ENCODE data around the gene SYK.
"Not testable (repeated sequence)": the region's sequence is repeated elsewhere in the genome, so short reads cannot be mapped to it uniquely, and the experiment has no call there.

Gene SYK

DNA sequence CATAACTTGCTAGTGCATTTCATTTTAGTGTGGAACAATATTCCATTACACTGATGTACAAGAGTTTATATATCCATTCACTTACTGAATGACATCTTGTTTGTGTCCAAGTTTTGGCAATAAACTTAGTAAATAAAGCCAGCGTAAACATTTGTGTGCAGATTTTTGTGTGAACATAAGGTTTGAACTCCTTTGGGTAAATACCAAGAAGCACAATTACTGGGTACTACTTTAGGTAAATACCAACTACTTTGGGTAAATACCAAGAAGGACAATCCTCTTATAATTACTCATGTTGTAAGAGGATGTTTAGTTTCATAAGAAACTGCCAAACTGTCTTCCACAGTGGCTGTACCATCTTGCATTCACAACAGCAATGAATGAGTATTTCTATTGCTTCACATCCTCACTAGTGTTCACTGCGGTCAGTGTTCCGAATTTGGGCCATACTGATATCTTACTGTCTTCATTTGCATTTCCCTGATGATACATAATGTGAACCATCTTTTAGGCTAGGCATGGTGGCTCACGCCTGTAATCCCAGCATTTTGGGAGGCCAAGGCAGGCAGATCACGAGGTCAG is 2.3 kb upstream of the SYK start:
- DNase-seq = no peak

DNA sequence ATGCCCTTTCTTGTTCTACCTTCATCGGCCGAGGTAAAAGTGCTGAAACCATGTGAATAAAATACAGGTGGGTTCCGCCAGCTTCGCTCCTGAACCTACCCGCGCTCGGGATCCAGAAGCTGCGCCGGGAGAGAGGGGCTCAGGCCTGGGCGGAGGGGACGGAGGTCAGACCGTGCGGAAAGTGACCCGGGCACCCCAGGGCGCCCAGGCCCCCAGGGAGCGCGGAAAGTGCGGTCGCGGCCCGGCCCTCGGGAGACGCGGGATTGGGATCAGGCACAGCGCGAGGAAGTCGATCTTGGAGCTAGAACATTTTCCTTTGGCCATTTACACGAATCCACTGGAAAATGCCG is 329 bp downstream of the SYK start:
- no peak for DNase-seq

DNA sequence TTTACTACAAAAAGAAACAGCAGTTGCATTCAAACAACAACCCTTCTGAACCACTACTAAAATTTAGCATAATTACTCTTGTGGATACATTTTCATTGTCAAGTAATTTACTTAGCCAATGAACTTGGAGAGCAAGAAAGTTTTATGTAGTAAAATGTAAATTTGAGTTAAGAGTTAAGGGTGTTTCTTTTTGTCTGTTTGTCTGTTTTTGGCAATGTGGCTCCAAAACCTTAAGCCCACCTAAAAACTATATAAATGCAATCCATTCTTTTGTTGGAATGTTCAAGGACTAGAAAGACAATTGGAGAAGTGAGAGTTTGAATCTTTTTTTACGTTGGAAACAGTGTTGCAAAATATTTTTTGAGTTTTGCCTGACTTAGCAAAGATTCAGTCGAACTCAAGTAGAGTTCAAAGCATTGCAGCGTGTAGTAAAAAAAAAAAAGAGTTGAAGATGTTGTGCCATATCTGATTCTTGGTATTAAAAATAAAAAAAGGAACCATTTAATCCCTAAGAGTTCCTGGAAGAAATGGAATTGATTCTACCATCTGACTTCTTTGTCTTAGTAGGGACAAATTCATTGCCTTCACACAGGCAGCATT is 867 bp downstream of the SYK start:
- DNase-seq = no peak

GRCh38 chr9:90803860-90804593 is 2.4 kb downstream of the SYK start:
- no peak for DNase-seq

GRCh38 chr9:90805006-90805996 is 3.7 kb downstream of the SYK start:
- no peak for DNase-seq

DNA sequence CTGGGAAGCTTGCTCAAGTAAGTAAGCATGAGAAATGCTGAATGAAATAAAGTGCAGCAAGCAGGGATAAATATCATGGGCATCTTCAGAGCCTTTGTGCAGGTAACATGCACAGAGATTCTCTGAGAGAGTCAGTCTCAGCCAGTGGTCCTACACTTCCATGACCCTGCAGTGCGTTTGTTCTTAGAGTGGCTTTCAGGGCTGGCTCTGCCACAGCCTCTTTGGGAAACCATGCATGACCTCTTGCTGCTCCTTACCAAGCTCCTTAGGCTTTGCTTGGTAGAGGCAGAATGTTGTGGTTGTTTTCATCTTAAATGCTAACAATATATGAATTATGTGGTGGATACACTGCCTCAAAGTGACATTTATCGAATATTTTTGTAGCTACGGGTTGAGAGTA is 5.4 kb downstream of the SYK start:
- DNase-seq = no peak

- no peak for DNase-seq
These were observed 6.8 kb downstream of the SYK start for GRCh38 chr9:90808398-90808797.

DNA sequence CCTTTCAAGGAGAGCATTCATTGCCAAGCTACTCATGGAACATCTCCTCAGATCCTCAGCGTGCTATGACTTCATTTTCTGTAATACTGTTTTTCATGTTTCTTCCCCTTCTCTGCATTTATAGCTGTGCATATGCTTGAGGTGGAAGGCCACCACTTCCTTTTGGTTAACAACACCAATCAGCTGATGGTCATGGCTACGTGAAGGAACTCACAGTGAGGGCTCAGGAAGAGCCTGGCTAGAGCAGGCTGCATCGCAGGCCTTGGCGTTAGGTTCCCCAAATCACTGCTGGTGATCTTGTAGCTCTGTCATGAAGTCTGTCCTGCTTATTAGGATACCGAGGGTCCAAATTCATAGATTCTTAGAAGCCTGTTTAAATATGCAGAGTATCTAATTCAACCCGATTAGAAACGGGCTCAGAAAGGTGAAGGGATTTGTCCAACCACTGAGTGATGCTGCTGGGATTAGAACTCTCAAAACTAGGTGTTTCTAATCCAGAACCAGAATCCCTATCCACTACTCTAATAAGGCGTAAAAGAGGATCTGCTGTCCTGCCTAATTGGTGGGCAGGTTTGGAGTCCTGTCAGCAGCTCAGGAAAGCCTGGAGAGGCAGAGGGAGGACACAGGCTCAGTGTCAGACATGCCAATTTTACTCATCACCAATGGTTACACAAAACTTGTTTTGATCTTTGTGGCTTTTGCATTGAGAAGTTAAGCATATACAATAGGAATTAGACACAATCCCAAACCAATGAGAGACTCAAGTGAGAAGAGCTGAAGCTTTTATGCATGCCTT is 7.5 kb downstream of the SYK start:
- no peak for DNase-seq

DNA sequence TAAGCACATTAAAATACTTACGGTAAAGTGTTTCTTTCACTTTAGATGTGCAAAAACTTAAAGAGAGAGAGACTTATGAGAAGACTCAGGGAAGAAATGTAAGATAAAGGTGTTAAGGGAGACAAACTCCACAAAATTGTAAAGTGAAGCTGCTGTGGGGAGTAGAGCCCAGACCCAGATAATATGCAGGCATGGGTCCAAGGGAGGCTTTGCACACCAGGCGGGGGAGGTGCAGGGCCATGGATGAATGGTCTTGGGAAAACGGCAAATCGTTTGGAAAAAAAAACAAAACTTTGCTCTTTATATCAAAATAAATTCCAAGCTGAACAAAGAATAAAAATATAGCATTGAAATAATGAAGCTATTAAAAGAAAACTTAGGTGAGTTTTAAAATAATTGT is 9.1 kb downstream of the SYK start:
- DNase-seq = no peak

GRCh38 chr9:90813046-90813445 is 11.4 kb downstream of the SYK start:
- DNase-seq = no peak

- DNase-seq = no peak
These were observed 11.9 kb downstream of the SYK start for GRCh38 chr9:90813523-90813922.

DNA sequence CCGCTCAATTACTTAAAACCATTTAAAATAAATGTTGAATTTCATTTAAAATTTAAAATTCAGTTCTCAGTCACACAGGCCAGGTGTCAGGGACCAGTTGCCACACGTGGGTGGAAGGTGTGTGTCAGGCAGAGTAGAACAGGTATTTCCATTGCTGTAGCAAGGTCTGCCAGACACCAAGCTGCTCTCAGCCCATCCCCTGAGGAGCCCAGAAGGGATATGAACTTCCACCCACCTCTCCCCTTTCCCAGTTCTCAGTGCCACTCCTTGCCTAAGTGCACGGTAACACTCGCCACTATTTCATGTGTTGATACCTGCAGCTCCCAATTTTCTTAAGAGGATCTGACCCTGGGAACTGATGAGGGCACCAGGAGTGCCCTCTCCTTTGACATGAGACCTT is 12.7 kb downstream of the SYK start:
- DNase-seq = no peak

- no peak for DNase-seq
These were observed 13.7 kb downstream of the SYK start for GRCh38 chr9:90815183-90815943.

DNA sequence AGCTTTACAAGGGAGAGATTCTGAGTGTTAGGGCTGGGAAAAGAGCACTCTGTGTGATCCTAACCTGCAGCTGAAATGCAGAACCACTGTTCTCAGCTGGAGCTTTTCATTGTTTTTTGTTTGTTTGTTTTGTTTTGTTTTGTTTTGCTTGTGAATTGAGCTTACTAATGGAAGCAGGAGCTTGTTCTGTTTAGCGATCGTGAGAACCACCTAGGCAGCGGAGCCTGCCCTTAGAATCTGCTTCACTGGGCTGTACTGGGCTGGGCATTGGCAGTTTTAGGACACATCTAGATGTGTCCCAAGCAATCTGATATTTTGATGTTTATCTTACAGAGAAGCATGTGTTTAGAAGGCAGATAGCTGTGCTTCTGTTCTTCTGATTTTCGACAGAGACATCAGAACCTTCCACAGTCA is 14.3 kb downstream of the SYK start:
- no peak for DNase-seq

GRCh38 chr9:90816690-90817089 is 15.1 kb downstream of the SYK start:
- no peak for DNase-seq

DNA sequence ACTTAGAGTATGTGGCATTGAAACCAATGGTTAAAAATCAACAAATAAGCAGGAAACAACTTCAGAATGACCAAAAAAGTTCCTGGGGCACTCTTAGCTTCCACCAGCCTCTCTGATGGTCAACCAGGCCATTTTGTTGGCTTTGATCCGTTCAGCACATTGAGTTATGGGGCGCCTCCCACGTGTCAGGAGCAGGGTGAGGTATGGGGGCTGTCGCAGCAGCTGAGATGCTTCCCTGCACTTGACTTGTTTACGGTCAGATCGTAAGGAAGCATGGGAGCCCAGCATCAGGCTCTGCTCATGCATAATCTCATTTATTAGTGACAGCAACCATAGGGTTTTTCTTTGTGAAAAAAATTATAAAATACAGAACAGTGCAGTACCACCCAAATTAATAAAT is 16.7 kb downstream of the SYK start:
- no peak for DNase-seq

GRCh38 chr9:90820406-90820805 is 18.8 kb downstream of the SYK start:
- not testable (repeated sequence) for DNase-seq

DNA sequence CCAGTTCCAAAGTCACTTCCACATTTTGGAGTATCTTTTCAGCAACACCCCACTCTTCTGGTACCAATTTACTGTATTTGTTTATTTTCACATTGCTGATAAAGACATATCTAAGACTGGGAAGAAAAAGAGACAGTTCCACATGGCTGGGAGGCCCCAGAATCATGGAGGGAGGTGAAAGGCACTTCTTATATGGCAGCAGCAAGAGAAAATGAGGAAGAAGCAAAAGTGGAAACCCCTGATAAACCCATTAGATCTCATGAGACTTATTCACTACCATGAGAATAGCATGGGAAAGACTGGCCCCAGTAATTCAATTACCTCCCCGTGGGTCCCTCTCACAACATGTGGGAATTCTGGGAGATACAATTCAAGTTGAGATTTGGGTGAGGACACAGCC is 19.6 kb downstream of the SYK start:
- not testable (repeated sequence) for DNase-seq

DNA sequence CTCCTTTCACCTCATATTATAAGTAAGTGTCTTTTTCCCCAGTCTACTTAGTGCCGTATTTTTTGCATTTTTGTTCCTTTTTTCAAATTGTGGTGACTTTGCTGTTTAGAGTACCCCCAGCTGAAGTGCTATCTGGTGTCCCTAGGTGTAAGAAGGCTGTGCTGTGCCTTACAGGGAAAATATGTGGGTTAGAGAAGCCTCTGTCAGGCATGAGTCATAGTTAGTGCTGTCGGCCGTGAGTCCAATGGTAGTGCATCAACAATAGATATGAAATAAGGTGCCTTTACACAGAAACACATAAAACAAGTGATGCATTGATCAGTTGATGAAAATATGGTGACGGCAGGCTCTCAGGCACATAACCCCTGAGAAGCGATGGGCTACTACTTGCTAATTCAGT is 20.1 kb downstream of the SYK start:
- no peak for DNase-seq

DNA sequence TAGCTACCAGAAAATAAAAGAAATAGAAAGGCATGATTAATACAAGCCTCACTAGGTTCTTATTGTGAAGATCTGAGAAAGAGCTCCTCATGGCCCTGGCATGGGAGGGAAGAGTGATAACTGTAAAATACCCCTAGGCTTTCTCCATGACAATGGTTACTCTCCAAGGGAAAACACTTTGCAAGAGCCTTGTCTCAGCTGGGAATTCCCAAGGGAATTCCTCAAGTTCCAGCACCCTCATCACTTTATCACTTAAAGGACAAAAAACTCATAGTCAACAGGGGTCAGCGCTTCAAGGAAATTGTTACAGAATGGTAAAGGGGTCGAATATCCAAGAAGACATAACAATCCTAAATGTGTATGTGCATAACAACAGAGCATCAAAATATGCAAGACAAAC is 21.2 kb downstream of the SYK start:
- DNase-seq = no peak

DNA sequence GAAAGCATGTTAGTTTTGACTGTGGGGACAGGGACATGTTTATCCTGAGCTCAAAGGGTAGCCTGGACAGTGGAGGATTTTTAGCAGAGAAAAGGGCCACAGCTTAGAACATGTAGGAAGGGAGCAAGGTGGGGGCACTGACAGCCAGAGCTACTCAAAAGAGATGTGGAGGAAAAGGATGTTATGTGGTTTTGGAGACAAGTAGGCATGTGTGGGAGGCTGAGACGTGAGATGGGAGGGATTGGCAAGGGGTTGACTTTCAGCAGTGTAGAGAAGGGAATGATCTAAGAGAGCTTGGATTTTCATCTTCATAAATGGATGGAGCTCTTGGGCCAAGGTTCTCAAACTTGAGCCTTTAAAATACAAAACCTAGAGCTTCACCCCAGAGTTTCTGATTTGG is 24.0 kb downstream of the SYK start:
- DNase-seq = no peak

Measured in midbrain (tissue), 1 donor.